Hepatic stellate cell (primary cell): ENCODE results near the gene PIP5K1B.

ENCODE experiments used
- DNase-seq: peaks from one replicate; pipeline ENCODE4 v3.0.0; 2011; ENCODE audit warnings: low spot score

PIP5K1B gene

GRCh38 chr9:68859347-68859746, 154.3 kb downstream of the PIP5K1B start:
- DNase-seq, result no peak

GRCh38 chr9:68860419-68860818, 155.4 kb downstream of the PIP5K1B start:
- no peak for DNase-seq

DNA sequence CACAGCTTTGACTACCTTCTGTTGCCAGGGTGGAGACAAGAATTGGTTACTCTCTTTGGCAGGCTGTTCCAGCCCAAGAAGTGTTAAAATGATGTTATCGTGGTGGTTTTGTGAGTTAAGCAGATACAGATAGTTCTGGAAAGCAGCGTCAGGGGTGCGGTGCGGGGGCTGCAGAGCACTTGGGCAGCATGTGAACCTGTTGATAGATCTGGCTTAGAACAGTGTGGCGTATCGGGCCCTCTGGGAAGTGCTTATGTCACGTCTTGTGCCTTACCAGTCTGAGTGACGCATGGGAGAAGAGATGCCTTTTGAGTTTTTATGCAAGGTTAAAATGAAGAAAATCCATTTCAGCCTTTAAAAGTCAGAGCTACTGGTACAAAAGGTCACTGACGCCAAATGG, 156.4 kb downstream of the PIP5K1B start:
- DNase-seq, result no peak

DNA sequence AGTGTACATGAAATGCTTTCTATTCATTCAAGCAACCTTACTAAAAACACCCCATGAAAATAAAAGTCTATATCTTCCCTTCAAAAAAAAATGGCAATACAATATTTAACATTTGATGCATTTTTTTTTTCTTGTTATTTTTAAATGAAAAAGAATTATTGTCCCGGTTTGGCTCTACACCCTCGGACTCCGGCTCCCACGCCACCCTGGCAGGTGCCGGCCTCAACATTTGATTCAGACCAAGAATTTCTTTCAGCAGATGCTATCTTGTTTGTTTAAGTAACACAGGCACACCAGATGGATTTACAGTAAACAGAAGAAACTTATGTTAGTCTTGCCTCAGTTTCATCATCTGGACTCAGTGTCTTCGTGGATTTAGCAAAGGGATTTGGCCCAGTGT, 162.0 kb downstream of the PIP5K1B start:
- DNase-seq, result no peak

- DNase-seq, result no peak
Observed at GRCh38 chr9:68869022-68869421, 164.0 kb downstream of the PIP5K1B start.

DNA sequence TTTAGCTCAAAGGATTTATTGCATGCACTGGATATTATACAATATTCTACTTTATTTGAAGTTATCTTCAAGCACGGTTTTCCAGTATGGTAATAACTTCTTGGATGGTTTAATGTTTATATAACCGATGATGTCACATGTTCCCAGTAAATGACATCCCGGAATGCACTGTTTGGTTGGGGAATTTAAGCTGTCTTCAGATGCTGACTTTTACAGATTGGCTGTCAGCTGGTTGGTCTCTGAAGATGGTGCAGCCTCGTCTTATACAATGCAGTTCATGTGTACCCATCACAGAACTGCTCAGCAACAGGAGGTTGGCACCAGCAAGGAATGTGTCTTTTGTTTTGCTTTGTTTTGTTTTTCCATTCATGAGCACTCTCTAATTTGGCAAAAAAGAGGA, 165.0 kb downstream of the PIP5K1B start:
- DNase-seq, result no peak

DNA sequence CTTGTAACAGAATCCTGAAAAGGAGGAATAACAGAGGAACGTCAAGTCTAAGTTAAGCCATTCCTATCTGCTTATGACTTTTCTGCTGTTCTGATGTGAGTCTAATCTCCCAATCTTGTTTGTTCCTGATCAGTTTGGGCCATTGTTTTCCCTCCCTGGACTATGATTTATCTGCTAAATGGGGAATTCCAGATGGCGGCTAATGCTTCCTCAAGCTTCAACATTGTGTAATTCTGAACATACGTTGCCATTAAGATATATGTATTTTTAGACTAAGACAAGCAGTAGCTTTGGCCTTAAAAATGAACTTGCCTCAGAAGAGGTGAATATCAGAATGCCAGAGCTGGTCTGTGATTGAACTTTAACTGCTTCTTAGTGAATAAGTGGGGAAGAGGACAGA, 166.2 kb downstream of the PIP5K1B start:
- no peak for DNase-seq

DNA sequence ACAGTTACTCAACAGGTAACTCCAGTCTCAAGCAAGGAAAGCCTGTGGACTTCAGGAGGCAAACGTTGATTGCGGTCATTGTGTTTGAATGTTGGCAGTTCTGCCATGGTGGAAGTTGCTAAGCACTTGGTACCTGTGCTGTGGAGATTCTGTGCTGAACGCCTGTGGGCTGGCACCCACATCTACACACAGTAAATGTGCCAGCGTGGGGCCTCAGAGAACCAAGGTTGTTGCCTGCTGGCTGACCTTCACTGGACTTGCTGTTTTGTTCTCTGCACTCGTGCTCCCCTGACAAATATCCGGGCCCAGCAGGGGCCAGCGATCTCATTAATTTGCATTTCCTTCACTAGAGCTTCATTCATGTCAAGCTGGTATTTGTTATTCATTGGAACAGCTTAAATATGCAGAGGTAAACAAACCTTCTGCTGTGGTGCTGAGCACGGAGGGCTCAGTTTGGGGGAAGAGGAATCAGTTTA, 167.0 kb downstream of the PIP5K1B start:
- DNase-seq, result no peak

GRCh38 chr9:68873179-68873578, 168.1 kb downstream of the PIP5K1B start:
- DNase-seq, result no peak

DNA sequence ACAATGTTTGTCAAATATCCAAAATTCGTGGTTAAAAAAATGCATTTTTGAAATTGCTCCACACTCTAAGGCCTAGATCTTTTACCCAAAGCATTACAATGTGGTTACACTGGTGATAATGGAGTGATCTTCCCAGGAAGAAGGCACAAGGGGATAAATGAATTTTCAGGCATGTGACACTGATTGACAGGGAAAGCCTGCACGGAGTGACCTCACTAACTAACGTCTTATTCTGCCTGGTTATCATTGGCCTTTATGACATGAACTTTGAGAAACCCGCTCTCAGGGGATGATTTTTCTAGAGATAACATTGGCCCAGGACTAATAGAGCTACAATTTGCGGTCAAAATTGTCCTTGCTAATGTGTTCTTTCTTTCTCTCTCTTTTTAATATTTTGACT, 171.2 kb downstream of the PIP5K1B start:
- DNase-seq, result no peak

DNA sequence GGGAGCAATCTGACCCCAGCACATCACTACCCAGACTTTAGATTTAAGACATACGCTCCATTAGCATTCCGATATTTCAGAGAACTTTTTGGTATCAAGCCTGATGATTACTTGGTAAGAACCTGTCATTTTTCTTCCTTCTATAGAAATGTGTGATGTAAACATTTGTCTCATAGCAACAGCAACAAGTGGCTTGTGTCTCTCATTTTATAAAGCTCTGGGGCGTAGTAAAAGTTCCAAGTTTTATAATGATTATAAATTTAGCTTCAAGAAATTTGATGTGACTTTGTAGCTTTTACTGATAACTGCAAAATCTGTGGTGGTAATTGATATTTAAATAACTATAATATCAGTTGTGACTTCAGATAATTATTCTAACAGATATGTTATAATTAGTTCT, 171.6 kb downstream of the PIP5K1B start:
- no peak for DNase-seq

DNA sequence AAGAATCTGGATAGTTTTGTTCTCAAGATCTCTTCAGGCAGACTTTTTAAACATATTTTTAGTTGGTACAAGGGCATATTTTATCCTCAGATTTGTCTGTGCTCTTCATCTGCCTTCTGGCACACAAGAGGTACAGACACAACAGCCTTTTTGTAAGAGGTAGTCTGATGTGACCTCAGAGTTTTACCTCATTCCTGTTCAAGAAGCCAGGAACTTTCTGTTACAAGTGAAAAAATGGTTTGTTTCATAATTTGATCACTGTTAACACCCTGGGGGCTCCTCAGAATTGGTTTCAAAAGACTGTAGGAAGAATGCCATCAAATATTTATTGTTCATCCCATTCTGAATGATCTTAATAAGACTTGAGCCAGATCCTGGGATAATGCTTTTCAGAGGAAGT, 172.2 kb downstream of the PIP5K1B start:
- no peak for DNase-seq

DNA sequence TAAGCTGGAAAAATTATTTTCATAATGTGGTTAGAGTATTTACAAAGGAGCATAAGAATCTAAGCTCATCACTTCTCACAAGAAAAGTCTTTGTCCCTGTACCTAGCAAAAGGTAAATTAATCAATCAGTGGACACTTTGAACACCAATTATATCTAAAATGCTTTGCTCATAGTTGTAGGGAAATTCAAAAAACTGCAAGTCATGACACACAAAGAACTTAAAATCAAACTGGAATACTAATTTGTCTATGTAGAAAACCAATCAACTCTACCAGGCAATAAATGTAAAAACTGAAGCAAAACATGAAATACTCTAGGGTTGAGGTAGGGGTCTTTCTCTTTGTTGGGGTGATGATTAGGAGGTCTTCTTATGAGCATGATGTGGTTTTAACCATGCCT, 173.4 kb downstream of the PIP5K1B start:
- no peak for DNase-seq

- no peak for DNase-seq
Observed at GRCh38 chr9:68883224-68883623, 178.2 kb downstream of the PIP5K1B start.

GRCh38 chr9:68887232-68887631, 182.2 kb downstream of the PIP5K1B start:
- no peak for DNase-seq

GRCh38 chr9:68894502-68894901, 189.5 kb downstream of the PIP5K1B start:
- no peak for DNase-seq

DNA sequence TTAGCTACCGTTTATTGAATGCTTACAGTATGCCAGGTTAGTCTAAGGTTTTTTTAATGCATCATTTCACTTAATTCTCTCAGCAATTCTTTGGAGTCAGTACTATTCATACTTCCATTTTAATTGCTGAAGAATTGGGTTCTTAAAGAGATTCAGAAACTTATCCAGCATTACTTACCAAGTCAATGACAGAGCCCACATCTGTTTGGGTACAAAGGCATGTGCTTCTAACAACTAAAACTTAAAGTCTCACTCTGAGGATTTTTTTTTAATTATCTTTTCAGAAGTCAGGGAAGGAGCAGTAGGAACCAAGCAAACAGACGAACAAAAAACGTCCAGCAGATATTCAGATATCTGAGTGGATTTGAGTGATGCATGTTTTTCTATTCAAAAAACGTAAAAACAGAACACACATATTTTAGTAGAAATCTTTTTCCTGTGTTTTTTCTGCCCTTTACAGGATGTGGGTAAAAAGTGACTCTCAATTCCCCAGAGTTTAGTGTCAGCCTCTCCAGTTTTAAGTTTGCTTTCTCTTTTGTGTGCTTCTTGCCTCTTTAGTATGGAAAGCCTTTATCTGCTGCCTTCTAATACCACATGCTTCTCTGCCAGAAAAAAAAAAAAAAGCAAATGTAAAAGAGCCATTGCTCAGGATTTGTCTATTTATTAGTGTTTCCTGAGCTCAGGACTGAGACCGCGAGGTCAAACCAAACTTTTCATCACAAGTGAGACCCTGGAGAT, 190.9 kb downstream of the PIP5K1B start:
- peak; percentile 3 for DNase-seq

DNA sequence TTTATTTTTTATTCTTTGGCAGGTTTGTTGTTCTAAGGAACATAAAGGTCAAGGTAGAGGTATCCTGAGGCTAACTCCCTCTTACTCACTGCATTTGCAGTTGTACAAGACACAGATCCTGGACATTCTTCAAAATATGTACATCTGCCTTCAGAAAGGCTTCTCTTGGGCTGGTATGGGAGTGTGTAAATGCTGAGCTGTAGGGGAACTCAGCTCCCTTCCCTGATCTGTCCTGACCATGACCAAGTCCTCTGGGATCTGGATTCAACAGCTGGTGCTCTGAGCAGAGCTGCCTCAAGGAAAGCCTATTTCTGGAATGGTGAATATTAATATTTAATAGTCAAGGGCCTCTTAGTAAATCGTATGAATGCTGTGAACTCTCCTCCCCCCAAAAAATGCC, 191.4 kb downstream of the PIP5K1B start:
- DNase-seq, result no peak

- DNase-seq, result no peak
Observed at GRCh38 chr9:68897577-68898145, 192.6 kb downstream of the PIP5K1B start.

DNA sequence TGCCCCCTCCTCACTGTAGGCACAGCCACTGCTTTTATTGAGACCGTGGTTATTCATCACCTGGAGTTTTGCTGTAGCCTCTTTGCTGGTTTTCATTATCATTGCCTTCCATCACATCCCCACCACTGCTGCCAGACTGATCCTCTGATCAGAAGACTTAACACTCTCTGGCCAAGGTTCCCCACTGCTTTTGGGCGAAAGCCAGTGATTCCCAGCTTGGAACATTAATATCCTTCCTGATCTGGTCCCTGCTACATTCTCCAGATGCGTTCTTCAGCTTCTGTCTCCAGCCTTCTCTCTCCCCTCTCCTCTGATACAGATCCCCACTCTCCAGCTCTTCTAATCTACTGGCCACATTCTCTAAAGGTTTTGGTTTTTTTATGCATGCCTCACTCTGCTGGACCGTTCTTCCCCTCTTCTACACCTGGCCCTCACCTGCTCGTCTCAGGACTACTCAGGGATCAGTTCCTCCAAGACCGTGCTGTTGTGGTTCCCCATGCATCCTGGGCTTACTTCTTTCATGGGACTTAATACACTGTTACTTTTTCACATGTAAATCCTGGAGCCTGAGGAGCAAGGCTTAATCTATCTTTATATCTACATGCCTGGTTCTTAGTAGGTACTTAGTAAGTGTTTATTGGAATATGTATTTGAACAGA, 193.9 kb downstream of the PIP5K1B start:
- no peak for DNase-seq

DNA sequence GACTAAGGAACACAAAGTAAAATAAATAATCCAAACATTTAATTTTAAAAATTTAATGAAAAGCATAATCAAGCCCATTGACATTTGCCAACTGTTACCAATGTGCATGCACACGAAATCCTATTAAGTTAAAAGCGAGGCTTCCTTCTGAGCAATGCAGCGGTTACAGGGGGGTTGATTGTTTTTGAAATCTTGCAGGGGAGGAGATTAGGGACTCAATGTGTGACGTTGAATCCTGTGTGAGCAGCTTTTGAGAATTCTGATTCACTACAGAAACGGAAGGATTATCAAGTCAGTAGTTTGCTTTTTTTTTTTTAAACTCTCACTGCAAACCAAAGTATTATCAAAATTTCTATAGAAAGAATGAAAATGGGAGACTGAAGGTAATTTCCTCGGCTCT, 199.4 kb downstream of the PIP5K1B start:
- DNase-seq, result no peak

- DNase-seq, result no peak
Observed at GRCh38 chr9:68905129-68905528, 200.1 kb downstream of the PIP5K1B start.

DNA sequence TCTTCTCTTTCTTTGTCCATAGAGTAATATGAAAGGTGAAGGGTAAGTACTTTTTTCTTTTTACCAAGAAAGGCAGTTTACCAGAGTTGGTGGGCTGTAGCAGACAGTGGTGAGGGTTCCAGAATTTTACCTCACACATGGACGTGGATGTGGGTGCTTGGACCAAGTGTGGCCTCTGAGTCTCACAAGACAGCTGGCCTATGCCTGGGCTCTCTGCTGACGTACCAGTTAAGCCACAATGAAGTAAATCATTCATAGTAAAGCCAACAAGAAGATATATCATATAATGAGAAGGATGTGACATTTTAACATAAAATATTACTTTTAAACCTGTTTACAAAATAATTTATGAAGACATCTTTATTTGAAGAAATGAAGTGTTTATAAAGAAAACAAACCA, 202.9 kb downstream of the PIP5K1B start:
- DNase-seq, result no peak

GRCh38 chr9:68912561-68912960, 207.5 kb downstream of the PIP5K1B start:
- no peak for DNase-seq
